ENCODE results near the gene CACTIN. TPM values are rescaled to one million over a fixed set of nuclear protein-coding genes. Genes with fewer than 3 reads are reported as not detected.

Gene CACTIN
- total RNA-seq, 4 donors from 2014 or later: 21.1 to 46.5 (median 33.6) TPM

GRCh38 chr19:3625996-3626472, 556 bp downstream of the CACTIN start:
- H3K4me3 ChIP-seq (ENCODE audit: low read depth, poor library complexity, severe bottlenecking): peak overlapping the region; percentile 88
- no peak for DNase-seq (ENCODE audit: low spot score in 2 of 2)
- WGBS, 2 donors: 1 to 2% methylated on average over 21 of the region's 21 CpGs
- intact Hi-C loops (cut with DNase I; ENCODE audit: low total_unique reads): no loop called here
- TF ChIP-seq POLR2A (IDR thresholded peaks at IDR 0.05) (no peak), CTCF (IDR thresholded peaks at IDR 0.05) (no peak)

- no peak overlapping the region for H3K4me3 ChIP-seq (ENCODE audit: low read depth, poor library complexity, severe bottlenecking)
- intact Hi-C loops (cut with DNase I; ENCODE audit: low total_unique reads): no loop called here
- no peak for TF ChIP-seq CTCF (IDR thresholded peaks at IDR 0.05)
- TF ChIP-seq POLR2A (IDR thresholded peaks at IDR 0.05): no peak
- WGBS, 2 donors: 89 to 92% methylated on average over 34 of the region's 34 CpGs
- DNase-seq (ENCODE audit: low spot score in 2 of 2): no peak
These were observed 2.9 kb downstream of the CACTIN start for GRCh38 chr19:3623716-3624115.

GRCh38 chr19:3622224-3622623, 4.4 kb downstream of the CACTIN start:
- intact Hi-C loops (cut with DNase I; ENCODE audit: low total_unique reads): no loop called here
- TF ChIP-seq CTCF (IDR thresholded peaks at IDR 0.05) (no peak), POLR2A (IDR thresholded peaks at IDR 0.05) (no peak)
- 82 to 87% methylated on average over 12 of the region's 12 CpGs for WGBS, 2 donors
- no peak overlapping the region for H3K4me3 ChIP-seq (ENCODE audit: low read depth, poor library complexity, severe bottlenecking)
- DNase-seq (ENCODE audit: low spot score in 2 of 2): no peak

GRCh38 chr19:3621689-3622088, 4.9 kb downstream of the CACTIN start:
- 89 to 91% methylated on average over 15 of the region's 15 CpGs for WGBS, 2 donors
- no peak overlapping the region for H3K4me3 ChIP-seq (ENCODE audit: low read depth, poor library complexity, severe bottlenecking)
- no peak for DNase-seq (ENCODE audit: low spot score in 2 of 2)
- TF ChIP-seq CTCF (IDR thresholded peaks at IDR 0.05): no peak
- no peak for TF ChIP-seq POLR2A (IDR thresholded peaks at IDR 0.05)
- intact Hi-C loops (cut with DNase I; ENCODE audit: low total_unique reads): no loop called here

GRCh38 chr19:3620817-3621547, 5.6 kb downstream of the CACTIN start:
- no peak for DNase-seq (ENCODE audit: low spot score in 2 of 2)
- intact Hi-C loops (cut with DNase I; ENCODE audit: low total_unique reads): no loop called here
- TF ChIP-seq POLR2A (IDR thresholded peaks at IDR 0.05) (no peak), CTCF (IDR thresholded peaks at IDR 0.05) (no peak)
- no peak overlapping the region for H3K4me3 ChIP-seq (ENCODE audit: low read depth, poor library complexity, severe bottlenecking)
- WGBS, 2 donors: 89 to 91% methylated on average over 20 to 24 of the region's 24 CpGs

Measured in lower leg skin (tissue), 4 donors.